Nephron progenitor cell (in vitro differentiated cells): ENCODE measurements around the gene DHRS13.

Experiments
- DNase-seq: peaks from one replicate; pipeline ENCODE4 v3.0.0; 2021
- H3K27ac Mint-ChIP-seq: 2 replicates; pipeline ENCODE4 v1.8.0; 2021; ENCODE audit warnings: mild to moderate bottlenecking, moderate library complexity, mixed read lengths
- H3K27me3 Mint-ChIP-seq: 2 replicates; pipeline ENCODE4 v1.8.0; 2021; ENCODE audit warnings: mild to moderate bottlenecking, low read depth, mixed read lengths; ENCODE audit not compliant: poor library complexity
- H3K36me3 Mint-ChIP-seq: 2 replicates; pipeline ENCODE4 v1.8.0; 2021; ENCODE audit warnings: low read depth, mixed read lengths
- H3K4me1 Mint-ChIP-seq: 2 replicates; pipeline ENCODE4 v1.8.0; 2021; ENCODE audit warnings: mixed read lengths
- H3K4me3 Mint-ChIP-seq: 2 replicates; pipeline ENCODE4 v1.8.0; 2021; ENCODE audit warnings: mild to moderate bottlenecking, moderate library complexity, mixed read lengths
- H3K9me3 Mint-ChIP-seq: 2 replicates; pipeline ENCODE4 v1.8.0; 2021; ENCODE audit warnings: mild to moderate bottlenecking, moderate library complexity, mixed read lengths
- TF ChIP-seq, protein P1 (sequence below): fragments of 200-600 bp; sonication (generic); IDR thresholded peaks from 2 replicates; pipeline ENCODE4 v1.5.0; 2021; ENCODE audit warnings: antibody characterized with exemption

Gene DHRS13

DNA sequence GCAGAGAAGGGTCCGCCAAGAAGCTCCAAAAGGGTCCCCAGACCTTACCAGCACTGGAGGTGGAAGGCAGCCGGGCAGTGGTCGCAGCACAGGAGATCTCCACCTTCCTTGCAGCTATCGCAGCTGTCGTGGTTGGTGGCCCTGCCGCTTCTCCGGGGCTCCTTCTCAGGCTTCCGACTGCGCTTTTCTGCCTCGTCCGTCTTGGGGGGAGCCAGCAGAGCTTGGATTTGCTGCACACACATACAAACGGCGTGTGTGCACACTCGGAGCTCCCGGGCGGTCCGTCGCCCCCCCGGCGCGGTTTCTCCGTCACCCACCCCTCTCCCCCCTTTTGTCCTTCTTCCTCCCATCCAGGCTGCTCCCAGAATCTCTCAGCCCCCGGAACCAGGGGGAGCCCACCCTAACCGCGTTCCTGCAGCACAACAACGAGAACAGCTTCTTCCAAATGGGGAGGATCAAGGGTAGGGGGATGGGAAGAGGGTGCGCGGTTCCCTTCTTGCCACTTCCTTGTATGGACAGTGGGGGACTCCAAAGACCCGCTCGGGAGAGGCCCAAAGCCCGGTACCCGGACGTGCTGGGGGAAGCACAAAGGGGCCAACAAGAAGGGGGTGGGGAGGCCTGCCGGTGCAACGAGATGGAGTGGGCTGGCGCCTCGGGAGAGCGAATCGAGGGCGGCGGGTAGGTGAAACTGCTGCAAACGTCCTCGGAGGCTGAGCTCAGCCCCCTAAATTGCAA is 47.3 kb upstream of the DHRS13 start:
- peak overlapping the region; percentile 69 for H3K27ac Mint-ChIP-seq
- TF ChIP-seq, protein P1, sequence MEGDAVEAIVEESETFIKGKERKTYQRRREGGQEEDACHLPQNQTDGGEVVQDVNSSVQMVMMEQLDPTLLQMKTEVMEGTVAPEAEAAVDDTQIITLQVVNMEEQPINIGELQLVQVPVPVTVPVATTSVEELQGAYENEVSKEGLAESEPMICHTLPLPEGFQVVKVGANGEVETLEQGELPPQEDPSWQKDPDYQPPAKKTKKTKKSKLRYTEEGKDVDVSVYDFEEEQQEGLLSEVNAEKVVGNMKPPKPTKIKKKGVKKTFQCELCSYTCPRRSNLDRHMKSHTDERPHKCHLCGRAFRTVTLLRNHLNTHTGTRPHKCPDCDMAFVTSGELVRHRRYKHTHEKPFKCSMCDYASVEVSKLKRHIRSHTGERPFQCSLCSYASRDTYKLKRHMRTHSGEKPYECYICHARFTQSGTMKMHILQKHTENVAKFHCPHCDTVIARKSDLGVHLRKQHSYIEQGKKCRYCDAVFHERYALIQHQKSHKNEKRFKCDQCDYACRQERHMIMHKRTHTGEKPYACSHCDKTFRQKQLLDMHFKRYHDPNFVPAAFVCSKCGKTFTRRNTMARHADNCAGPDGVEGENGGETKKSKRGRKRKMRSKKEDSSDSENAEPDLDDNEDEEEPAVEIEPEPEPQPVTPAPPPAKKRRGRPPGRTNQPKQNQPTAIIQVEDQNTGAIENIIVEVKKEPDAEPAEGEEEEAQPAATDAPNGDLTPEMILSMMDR: no peak
- no peaks in the 10 kb centered on the region for H3K9me3 Mint-ChIP-seq
- H3K4me1 Mint-ChIP-seq: peaks cover 29% of the 10 kb centered on the region
- no peaks in the 10 kb centered on the region for H3K27me3 Mint-ChIP-seq
- peaks cover 20% of the 10 kb centered on the region for H3K36me3 Mint-ChIP-seq
- H3K4me3 Mint-ChIP-seq: peak overlapping the region; percentile 97
- peak; percentile 54 for DNase-seq

DNA sequence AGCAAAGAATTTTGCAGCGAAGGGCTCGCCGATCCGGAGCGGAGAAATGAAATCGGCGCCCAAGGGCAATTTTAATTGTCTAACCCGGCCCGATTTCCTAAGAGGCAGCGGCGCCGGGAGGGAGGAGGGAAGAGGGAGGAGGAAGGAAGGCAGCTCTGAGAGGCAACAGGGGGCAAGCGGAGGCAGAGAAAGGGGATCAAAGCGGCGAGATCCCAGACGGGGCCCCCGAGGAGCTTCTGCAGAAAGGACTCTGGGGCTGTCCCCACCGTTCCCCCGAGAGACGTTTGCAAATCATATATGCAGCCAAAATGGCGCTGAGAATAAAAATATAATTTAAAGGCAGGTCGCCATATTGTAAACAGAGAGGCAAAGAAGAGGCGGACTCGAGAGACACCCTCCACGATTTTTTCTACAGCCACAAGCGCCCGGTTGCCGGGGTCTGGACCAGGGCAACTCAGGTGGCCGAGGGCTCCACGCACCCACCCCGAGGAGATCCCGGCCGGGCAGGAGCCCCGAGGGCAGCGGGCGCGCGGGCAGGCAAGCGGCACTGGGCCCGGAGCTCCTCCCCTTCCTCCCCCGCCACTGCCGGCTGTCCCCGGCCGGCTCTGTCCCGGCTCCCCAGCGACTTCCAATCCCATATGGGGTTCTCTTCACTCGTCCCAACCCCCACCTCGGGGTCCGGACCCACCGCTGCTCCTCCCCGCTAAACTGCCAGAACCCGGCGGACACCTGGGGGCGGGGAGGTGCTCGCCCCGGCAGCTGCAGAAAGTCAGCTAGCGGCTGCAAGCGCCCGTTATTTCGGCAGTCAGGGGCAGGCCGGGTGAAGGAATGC is 46.5 kb upstream of the DHRS13 start:
- Mint-ChIP-seq H3K36me3 (peaks cover 26% of the 10 kb centered on the region), H3K4me1 (peaks cover 31% of the 10 kb centered on the region), H3K9me3 (no peaks in the 10 kb centered on the region), H3K4me3 (peak overlapping the region; percentile 97), H3K27ac (peak overlapping the region; percentile 93), H3K27me3 (no peaks in the 10 kb centered on the region)
- TF ChIP-seq, protein P1: no peak
- peak; percentile 61 for DNase-seq

DNA sequence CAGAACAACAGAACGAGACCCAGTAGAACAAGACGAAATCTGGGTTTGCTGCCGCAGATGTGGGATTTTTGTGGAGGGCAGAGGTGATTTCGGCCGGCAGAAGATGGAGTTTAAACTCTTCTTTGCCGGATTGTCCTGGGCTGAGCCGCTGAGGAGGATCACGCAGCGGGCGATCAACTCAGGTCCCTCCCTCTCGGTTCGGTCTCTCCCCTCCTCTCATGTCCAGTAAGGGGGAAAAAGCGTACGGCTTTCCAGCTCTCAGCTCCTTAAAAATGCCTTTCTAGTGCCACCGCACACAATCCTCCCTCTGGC is 46.0 kb upstream of the DHRS13 start:
- Mint-ChIP-seq H3K27me3 (no peaks in the 10 kb centered on the region), H3K27ac (peak overlapping the region; percentile 93), H3K36me3 (peaks cover 31% of the 10 kb centered on the region), H3K4me3 (peak overlapping the region; percentile 97), H3K4me1 (peaks cover 31% of the 10 kb centered on the region), H3K9me3 (no peaks in the 10 kb centered on the region)
- no peak for DNase-seq
- TF ChIP-seq, protein P1: no peak

- Mint-ChIP-seq H3K27ac (peak overlapping the region; percentile 93), H3K9me3 (no peaks in the 10 kb centered on the region), H3K4me3 (peak overlapping the region; percentile 97), H3K27me3 (no peaks in the 10 kb centered on the region), H3K36me3 (peaks cover 36% of the 10 kb centered on the region), H3K4me1 (peaks cover 31% of the 10 kb centered on the region)
- TF ChIP-seq, protein P1: no peak
- DNase-seq: no peak
Observed at GRCh38 chr17:28948342-28948741, 45.5 kb upstream of the DHRS13 start.

- peaks cover 31% of the 10 kb centered on the region for H3K4me1 Mint-ChIP-seq
- TF ChIP-seq, protein P1: no peak
- H3K4me3 Mint-ChIP-seq: peak overlapping the region; percentile 97
- H3K9me3 Mint-ChIP-seq: no peaks in the 10 kb centered on the region
- H3K27me3 Mint-ChIP-seq: no peaks in the 10 kb centered on the region
- peaks cover 43% of the 10 kb centered on the region for H3K36me3 Mint-ChIP-seq
- peak overlapping the region; percentile 93 for H3K27ac Mint-ChIP-seq
- no peak for DNase-seq
Observed at GRCh38 chr17:28947639-28948038, 44.8 kb upstream of the DHRS13 start.
